ENCODE data around the gene EFTUD2. TPM values are rescaled to one million over a fixed set of nuclear protein-coding genes. Genes with fewer than 3 reads are reported as not detected.
A peak's percentile ranks its signal among the peaks of the same experiment; 100 is the strongest.

The EFTUD2 gene
- total and polyA plus RNA-seq, 2 donors (not counting 1 experiment from before 2014, with no cell fraction given): 43.2 to 133 TPM

- ChIA-PET POLR2A (interaction anchor here (0.6 to 1.2 kb wide), 2 partner anchors 227 to 313 kb away, joined by 7 to 11 read pairs; partner anchors contain the start of gene HEXIM1), CTCF (interaction anchor here (1.6 to 6.0 kb wide), 5 partner anchors 101 to 276 kb away, joined by 4 to 95 read pairs (median 21); partner anchors contain the start of gene ACBD4)
- H3K27me3 Mint-ChIP-seq: peaks cover 8% of the 10 kb centered on the region
- ATAC-seq (ENCODE audit: low read depth) (no peak), DNase-seq (no peak)
- H3K4me3 ChIP-seq (ENCODE audit: control extremely low read depth in 1 of 5, extremely low read depth in 1 of 5, insufficient read depth in 1 of 5, low read depth in 2 of 5, low read length in 4 of 5): no peak overlapping the region
- H3K27ac Mint-ChIP-seq: no peak overlapping the region
- no peak overlapping the region for H3K27ac ChIP-seq (ENCODE audit: low read length in 2 of 2)
- intact Hi-C loops (cut with micrococcal nuclease): no loop called here
- no peak overlapping the region for H3K9ac ChIP-seq (ENCODE audit: low read length)
- 83% methylated on average over 8 of the region's 11 CpGs for WGBS (ENCODE audit: insufficient coverage)
- H3K4me3 Mint-ChIP-seq: no peak overlapping the region
- H3K4me2 ChIP-seq (replicated peaks; ENCODE audit: low read depth, low read length, poor library complexity, severe bottlenecking): no peak overlapping the region
- no peaks in the 10 kb centered on the region for H3K79me2 ChIP-seq (ENCODE audit: control insufficient read depth, insufficient read depth, low read length)
- H3K36me3 ChIP-seq (replicated peaks in 1 of 2; ENCODE audit: control extremely low read depth in 1 of 2, control insufficient read depth in 1 of 2, extremely low read depth in 1 of 2, insufficient read depth in 2 of 2, low read length in 1 of 2): no peaks in the 10 kb centered on the region
- H2AFZ ChIP-seq (ENCODE audit: insufficient read depth, low read depth, low read length, poor library complexity, severe bottlenecking): peak overlapping the region; percentile 10
- H3K9me3 Mint-ChIP-seq (ENCODE audit: insufficient read depth): no peaks in the 10 kb centered on the region
- peaks cover 12% of the 10 kb centered on the region for H3K4me1 Mint-ChIP-seq
- TF ChIP-seq EZH2 (IDR thresholded peaks at IDR 0.05; ENCODE audit: borderline replicate concordance, insufficient read depth, low read depth, low read length, poor library complexity, severe bottlenecking): no peak
- no peak for TF ChIP-seq CTCF (IDR thresholded peaks at IDR 0.05)
- H4K20me1 ChIP-seq (ENCODE audit: control insufficient read depth, insufficient read depth, low read length, poor library complexity, severe bottlenecking): no peaks in the 10 kb centered on the region
- peaks cover 0 to 26% (median 6%) of the 10 kb centered on the region in 4 experiments for H3K27me3 ChIP-seq (replicated peaks in 1 of 4; ENCODE audit: control extremely low read depth in 1 of 4, control insufficient read depth in 3 of 4, insufficient read depth in 4 of 4, low read length in 3 of 4)
- no peaks in the 10 kb centered on the region for H3K9me3 ChIP-seq (ENCODE audit: control extremely low read depth in 1 of 3, control insufficient read depth in 2 of 3, insufficient read depth in 1 of 3, low read length in 2 of 3)
- H3K4me1 ChIP-seq (ENCODE audit: control insufficient read depth in 2 of 2, insufficient read depth in 2 of 2, low read length in 2 of 2): peaks cover 10 to 13% of the 10 kb centered on the region in 2 donors
These were observed 22.1 kb upstream of the EFTUD2 start for GRCh38 chr17:44921122-44921882.

DNA sequence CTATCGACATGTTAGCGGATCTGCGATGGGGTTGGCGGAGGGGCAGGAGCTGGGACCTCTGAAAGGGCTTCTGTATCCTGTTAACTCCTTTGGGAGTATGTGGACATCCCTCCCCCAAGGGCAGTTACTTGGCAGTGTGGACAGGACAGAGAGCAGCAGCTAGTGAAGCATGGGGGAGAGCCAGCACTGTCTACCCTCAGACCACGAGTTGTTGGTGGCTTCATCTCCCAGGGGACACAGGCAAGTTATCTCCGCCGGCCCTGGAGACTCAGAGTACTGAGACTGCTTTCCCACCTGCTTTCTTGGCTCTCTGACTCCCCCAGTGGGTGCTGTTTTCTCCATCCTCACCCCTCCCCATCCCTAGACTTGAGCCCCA is 21.3 kb upstream of the EFTUD2 start:
- H3K4me3 Mint-ChIP-seq: no peak overlapping the region
- ATAC-seq (ENCODE audit: low read depth) (peak; percentile 40), DNase-seq (peak; percentile 35)
- H3K27ac ChIP-seq (ENCODE audit: low read length in 2 of 2): no peak overlapping the region
- TF ChIP-seq CTCF (IDR thresholded peaks at IDR 0.05) (no peak), EZH2 (IDR thresholded peaks at IDR 0.05; ENCODE audit: borderline replicate concordance, insufficient read depth, low read depth, low read length, poor library complexity, severe bottlenecking) (no peak)
- peaks cover 0 to 28% (median 6%) of the 10 kb centered on the region in 4 experiments for H3K27me3 ChIP-seq (replicated peaks in 1 of 4; ENCODE audit: control extremely low read depth in 1 of 4, control insufficient read depth in 3 of 4, insufficient read depth in 4 of 4, low read length in 3 of 4)
- no peak overlapping the region for H3K9ac ChIP-seq (ENCODE audit: low read length)
- no peaks in the 10 kb centered on the region for H3K9me3 Mint-ChIP-seq (ENCODE audit: insufficient read depth)
- CTCF ChIA-PET: interaction anchor here (0.6 to 6.0 kb wide), 19 partner anchors 9 to 277 kb away, joined by 3 to 95 read pairs (median 4); partner anchors contain the start of gene ACBD4
- peaks cover 10 to 13% of the 10 kb centered on the region in 2 donors for H3K4me1 ChIP-seq (ENCODE audit: control insufficient read depth in 2 of 2, insufficient read depth in 2 of 2, low read length in 2 of 2)
- H3K9me3 ChIP-seq (ENCODE audit: control extremely low read depth in 1 of 3, control insufficient read depth in 2 of 3, insufficient read depth in 1 of 3, low read length in 2 of 3): no peaks in the 10 kb centered on the region
- no peak overlapping the region for H3K4me3 ChIP-seq (ENCODE audit: control extremely low read depth in 1 of 5, extremely low read depth in 1 of 5, insufficient read depth in 1 of 5, low read depth in 2 of 5, low read length in 4 of 5)
- H4K20me1 ChIP-seq (ENCODE audit: control insufficient read depth, insufficient read depth, low read length, poor library complexity, severe bottlenecking): no peaks in the 10 kb centered on the region
- peak overlapping the region; percentile 10 for H2AFZ ChIP-seq (ENCODE audit: insufficient read depth, low read depth, low read length, poor library complexity, severe bottlenecking)
- H3K27ac Mint-ChIP-seq: no peak overlapping the region
- H3K79me2 ChIP-seq (ENCODE audit: control insufficient read depth, insufficient read depth, low read length): no peaks in the 10 kb centered on the region
- H3K4me1 Mint-ChIP-seq: peaks cover 12% of the 10 kb centered on the region
- peaks cover 8% of the 10 kb centered on the region for H3K27me3 Mint-ChIP-seq
- intact Hi-C loops (cut with micrococcal nuclease): loop anchor here (1.0 kb wide), 2 partner anchors 102 to 212 kb away; partner anchors contain the start of gene PLCD3
- no peaks in the 10 kb centered on the region for H3K36me3 ChIP-seq (replicated peaks in 1 of 2; ENCODE audit: control extremely low read depth in 1 of 2, control insufficient read depth in 1 of 2, extremely low read depth in 1 of 2, insufficient read depth in 2 of 2, low read length in 1 of 2)
- POLR2A ChIA-PET: interaction anchor here (0.6 to 1.2 kb wide), 2 partner anchors 228 to 314 kb away, joined by 7 to 11 read pairs; partner anchors contain the start of gene HEXIM1
- H3K4me2 ChIP-seq (replicated peaks; ENCODE audit: low read depth, low read length, poor library complexity, severe bottlenecking): peak overlapping the region; percentile 31
- WGBS (ENCODE audit: insufficient coverage): 20% methylated on average over 4 of the region's 7 CpGs

All from B cell (primary cell).